T-helper 2 cell treated with Interferon-gamma antibody and Interleukin-4, amounts not matched to agents 5 μg/mL and 100 μg/mL, for 36 hours (primary cell): ENCODE results near the gene ARMCX5.

Experiments
- DNase-seq: peaks from one replicate; pipeline ENCODE4 v3.0.0; 2021; ENCODE audit warnings: low spot score
- H3K27ac Mint-ChIP-seq: one replicate; pipeline ENCODE4 v1.8.0; 2021; ENCODE audit warnings: mild to moderate bottlenecking, mixed read lengths
- H3K27me3 Mint-ChIP-seq: one replicate; pipeline ENCODE4 v1.8.0; 2021; ENCODE audit warnings: low read depth, mixed read lengths
- H3K36me3 Mint-ChIP-seq: one replicate; pipeline ENCODE4 v1.8.0; 2021; ENCODE audit warnings: low read depth, mixed read lengths
- H3K4me1 Mint-ChIP-seq: one replicate; pipeline ENCODE4 v1.8.0; 2021; ENCODE audit warnings: low read depth, mixed read lengths
- H3K4me3 Mint-ChIP-seq: one replicate; pipeline ENCODE4 v1.8.0; 2022; ENCODE audit warnings: mild to moderate bottlenecking, moderate library complexity, mixed read lengths
- H3K9me3 Mint-ChIP-seq: one replicate; pipeline ENCODE4 v1.8.0; 2021; ENCODE audit warnings: mixed read lengths

ARMCX5 gene

GRCh38 chrX:102651242-102652011 lies 52.1 kb downstream of the ARMCX5 start, which contains the start of gene GPRASP1:
TSS of gene GPRASP1 (plus strand) at chrX:102651483. CDS start at chrX:102653914, 2,431 bp downstream.
- no peaks in the 10 kb centered on the region for H3K9me3 Mint-ChIP-seq
- H3K4me1 Mint-ChIP-seq = peaks cover 4% of the 10 kb centered on the region
- H3K36me3 Mint-ChIP-seq = no peaks in the 10 kb centered on the region
- peak within 1 kb of the TSS; percentile 41 for H3K27ac Mint-ChIP-seq
- H3K4me3 Mint-ChIP-seq = peak within 1 kb of the TSS; percentile 84
- no peak for DNase-seq
- H3K27me3 Mint-ChIP-seq = peaks cover 9% of the 10 kb centered on the region

- peaks cover 9% of the 10 kb centered on the region for H3K27me3 Mint-ChIP-seq
- H3K4me1 Mint-ChIP-seq = peaks cover 4% of the 10 kb centered on the region
- no peaks in the 10 kb centered on the region for H3K36me3 Mint-ChIP-seq
- peak; percentile 8 for DNase-seq
- H3K4me3 Mint-ChIP-seq = peak overlapping the region; percentile 76
- H3K27ac Mint-ChIP-seq = peak overlapping the region; percentile 41
- H3K9me3 Mint-ChIP-seq = no peaks in the 10 kb centered on the region
Observed at GRCh38 chrX:102652031-102652688, 52.8 kb downstream of the ARMCX5 start.
